ENCODE results near the gene PLXNA3. TPM values are rescaled to one million over a fixed set of nuclear protein-coding genes. Genes with fewer than 3 reads are reported as not detected.

Gene PLXNA3
- total and polyA plus RNA-seq, 12 donors = 9.7 to 35.3 (median 16.7) TPM

DNA sequence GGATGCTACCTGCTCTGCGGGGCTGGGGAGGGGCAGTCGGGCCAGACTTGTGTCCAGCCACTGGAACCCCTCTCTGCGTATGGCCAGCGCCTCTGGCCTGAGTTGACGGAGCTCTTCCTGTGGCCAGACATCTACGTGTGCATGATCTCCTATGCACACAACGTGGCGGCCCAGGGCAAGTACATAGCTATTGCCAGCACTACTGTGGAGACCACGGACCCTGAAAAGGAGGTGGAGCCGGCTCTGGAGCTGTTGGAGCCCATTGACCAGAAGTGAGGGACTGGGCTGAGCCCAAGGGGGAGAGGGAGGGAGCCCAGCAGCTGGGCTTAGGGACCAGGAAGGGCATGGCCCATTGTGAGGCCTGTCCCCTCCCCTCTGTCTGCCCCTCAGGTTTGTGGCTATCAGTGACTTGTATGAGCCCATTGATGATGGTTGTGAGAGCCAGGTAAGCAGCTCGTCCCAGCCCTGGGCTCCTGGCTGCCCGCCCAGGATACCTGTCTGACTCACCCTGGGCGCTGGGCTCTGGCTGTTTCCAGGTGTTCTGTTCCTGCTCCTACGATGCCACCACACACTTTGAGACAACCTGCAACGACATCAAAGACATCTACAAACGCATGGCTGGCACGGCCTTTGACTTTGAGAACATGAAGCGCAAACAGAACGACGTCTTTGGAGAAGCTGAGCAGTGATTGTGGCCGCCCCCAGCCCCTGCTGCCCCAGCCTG lies 15.9 kb upstream of the PLXNA3 start:
- no peaks in the 10 kb centered on the region for H3K27me3 ChIP-seq
- 82 to 88% methylated on average over 18 to 21 of the region's 21 CpGs for WGBS, 2 donors
- peaks cover 0 to 42% (median 5%) of the 10 kb centered on the region in 9 donors for H3K36me3 ChIP-seq
- ATAC-seq = no peak
- no peak for DNase-seq
- peaks cover 0 to 39% (median 24%) of the 10 kb centered on the region in 9 donors for H3K4me1 ChIP-seq
- TF ChIP-seq, protein P1, sequence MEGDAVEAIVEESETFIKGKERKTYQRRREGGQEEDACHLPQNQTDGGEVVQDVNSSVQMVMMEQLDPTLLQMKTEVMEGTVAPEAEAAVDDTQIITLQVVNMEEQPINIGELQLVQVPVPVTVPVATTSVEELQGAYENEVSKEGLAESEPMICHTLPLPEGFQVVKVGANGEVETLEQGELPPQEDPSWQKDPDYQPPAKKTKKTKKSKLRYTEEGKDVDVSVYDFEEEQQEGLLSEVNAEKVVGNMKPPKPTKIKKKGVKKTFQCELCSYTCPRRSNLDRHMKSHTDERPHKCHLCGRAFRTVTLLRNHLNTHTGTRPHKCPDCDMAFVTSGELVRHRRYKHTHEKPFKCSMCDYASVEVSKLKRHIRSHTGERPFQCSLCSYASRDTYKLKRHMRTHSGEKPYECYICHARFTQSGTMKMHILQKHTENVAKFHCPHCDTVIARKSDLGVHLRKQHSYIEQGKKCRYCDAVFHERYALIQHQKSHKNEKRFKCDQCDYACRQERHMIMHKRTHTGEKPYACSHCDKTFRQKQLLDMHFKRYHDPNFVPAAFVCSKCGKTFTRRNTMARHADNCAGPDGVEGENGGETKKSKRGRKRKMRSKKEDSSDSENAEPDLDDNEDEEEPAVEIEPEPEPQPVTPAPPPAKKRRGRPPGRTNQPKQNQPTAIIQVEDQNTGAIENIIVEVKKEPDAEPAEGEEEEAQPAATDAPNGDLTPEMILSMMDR (IDR thresholded peaks at IDR 0.05) = no peak
- H3K4me3 ChIP-seq = no peak overlapping the region
- intact Hi-C loops (cut with DNase I) = no loop called here
- no peaks in the 10 kb centered on the region for H3K9me3 ChIP-seq
- H3K27ac ChIP-seq = no peak overlapping the region

DNA sequence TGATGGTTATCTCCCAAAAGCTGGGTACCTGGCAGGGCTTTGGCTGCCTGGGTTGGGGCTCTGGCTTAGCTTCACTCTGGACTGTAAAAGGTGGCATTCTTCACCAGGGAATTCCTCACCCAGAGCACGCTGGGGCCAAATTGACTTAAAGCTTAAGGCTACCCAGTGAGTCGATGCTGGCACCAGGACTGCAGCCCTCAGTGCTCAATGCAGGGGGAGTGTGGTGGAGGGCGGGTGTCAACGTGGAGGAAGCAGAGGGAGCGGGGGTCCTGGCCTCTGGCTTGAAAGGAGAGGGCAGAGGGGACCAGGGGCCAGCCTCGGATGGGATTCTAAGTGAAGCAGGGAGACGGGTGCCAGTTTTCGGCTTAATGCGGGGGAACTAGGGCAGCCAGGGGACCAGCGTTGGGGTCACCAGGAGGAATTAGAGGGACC lies 14.6 kb upstream of the PLXNA3 start:
- ATAC-seq (peak in 7 of 8 donors; percentile 6 to 30 (median 21)), DNase-seq (no peak)
- H3K4me1 ChIP-seq = peaks cover 0 to 30% (median 18%) of the 10 kb centered on the region in 9 donors
- peaks cover 0 to 54% (median 6%) of the 10 kb centered on the region in 9 donors for H3K36me3 ChIP-seq
- intact Hi-C loops (cut with DNase I) = no loop called here
- TF ChIP-seq, protein P1 (IDR thresholded peaks at IDR 0.05) = no peak
- WGBS, 2 donors = 16% methylated on average over 10 of the region's 10 CpGs
- no peaks in the 10 kb centered on the region for H3K27me3 ChIP-seq
- H3K9me3 ChIP-seq = no peaks in the 10 kb centered on the region
- peak overlapping the region; percentile 6 to 72 (median 65) for H3K4me3 ChIP-seq
- peak overlapping the region; percentile 29 to 86 (median 80) for H3K27ac ChIP-seq

DNA sequence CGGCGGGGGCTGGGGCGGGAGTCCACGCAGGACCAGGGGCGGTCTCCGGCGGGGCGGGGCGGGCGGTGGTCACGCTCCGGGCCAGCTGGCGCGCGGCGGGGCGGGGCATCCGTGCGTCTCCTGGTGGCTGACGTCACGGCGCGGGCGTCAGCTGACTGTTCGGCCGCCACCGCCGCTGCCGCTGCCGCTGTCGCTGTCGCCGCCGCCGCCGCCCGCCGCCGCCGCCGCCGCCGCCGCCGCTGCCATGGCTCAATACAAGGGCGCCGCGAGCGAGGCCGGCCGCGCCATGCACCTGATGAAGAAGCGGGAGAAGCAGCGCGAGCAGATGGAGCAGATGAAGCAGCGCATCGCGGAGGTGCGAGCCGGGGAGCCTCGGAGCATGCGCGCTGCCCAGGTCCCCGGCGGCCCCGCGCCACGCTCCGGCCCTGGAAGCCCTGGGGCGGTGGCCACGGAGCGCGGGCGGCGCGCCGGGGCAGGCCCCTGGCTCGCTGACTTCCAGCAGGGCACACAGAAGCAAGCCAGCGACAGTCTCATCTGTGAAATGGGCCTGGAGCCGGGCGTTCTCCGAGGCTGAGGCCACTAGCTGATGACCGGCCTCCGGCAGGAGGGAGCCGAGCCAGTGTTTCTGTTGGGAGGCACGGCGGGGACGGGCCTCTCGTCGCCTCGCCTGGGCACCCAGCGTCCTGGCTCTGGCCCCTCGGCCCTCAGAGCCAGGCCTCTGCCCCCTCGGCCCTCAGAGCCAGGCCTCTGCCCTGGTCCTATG lies 13.9 kb upstream of the PLXNA3 start, which contains the start of gene FAM50A:
TSS of gene FAM50A (plus strand) at position 150 of the 763 bp plus-strand sequence. CDS start at position 245, 95 bp downstream.
- peaks cover 0 to 23% (median 11%) of the 10 kb centered on the region in 9 donors for H3K4me1 ChIP-seq
- ATAC-seq = peak; percentile 72 to 93 (median 90)
- intact Hi-C loops (cut with DNase I) = no loop called here
- TF ChIP-seq, protein P1 (IDR thresholded peaks at IDR 0.05) = peak in 1 of 9 donors; percentile 9
- peak within 1 kb of the TSS; percentile 61 to 86 (median 80) for H3K27ac ChIP-seq
- peaks cover 0 to 61% (median 12%) of the 10 kb centered on the region in 9 donors for H3K36me3 ChIP-seq
- DNase-seq = peak; percentile 79 to 85
- no peaks in the 10 kb centered on the region for H3K9me3 ChIP-seq
- peak within 1 kb of the TSS; percentile 44 to 72 (median 65) for H3K4me3 ChIP-seq
- WGBS, 2 donors = 0% methylated on average over 23 to 83 of the region's 94 CpGs
- no peaks in the 10 kb centered on the region for H3K27me3 ChIP-seq

DNA sequence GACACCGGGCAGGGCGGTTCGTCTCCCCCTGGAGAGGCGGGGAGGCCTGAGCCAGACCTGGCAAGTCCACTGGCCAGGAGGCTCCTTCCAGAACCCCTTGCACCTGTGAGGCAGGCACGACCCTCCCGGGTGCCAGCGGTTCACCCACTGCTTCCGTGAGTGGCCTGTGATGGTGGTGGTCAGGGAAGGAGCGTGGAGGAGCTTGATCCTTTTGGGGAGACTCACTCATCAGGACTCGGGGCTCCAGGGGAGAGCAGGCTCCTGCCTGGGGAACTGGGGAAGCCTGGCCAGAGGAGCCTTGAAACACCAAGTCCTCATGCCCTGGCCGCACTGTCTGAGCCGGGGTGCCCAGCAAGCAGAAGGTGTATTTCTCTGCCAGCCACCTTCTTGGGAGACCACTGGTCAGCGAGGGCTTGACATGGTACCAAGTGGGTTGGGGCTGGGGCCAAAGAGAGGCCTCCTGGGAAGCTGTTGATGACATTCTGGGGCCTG lies 13.3 kb upstream of the PLXNA3 start:
- DNase-seq (no peak), ATAC-seq (peak in 1 of 8 donors; percentile 21)
- Histone ChIP-seq H3K4me1 (peaks cover 0 to 21% (median 11%) of the 10 kb centered on the region in 9 donors), H3K36me3 (peaks cover 0 to 61% (median 12%) of the 10 kb centered on the region in 9 donors), H3K27ac (peak overlapping the region in 8 of 10 donors; percentile 75 to 86 (median 81)), H3K4me3 (peak overlapping the region; percentile 44 to 72 (median 65)), H3K9me3 (no peaks in the 10 kb centered on the region), H3K27me3 (no peaks in the 10 kb centered on the region)
- TF ChIP-seq, protein P1 (IDR thresholded peaks at IDR 0.05) = no peak
- intact Hi-C loops (cut with DNase I) = no loop called here
- WGBS, 2 donors = 46 to 54% methylated on average over 12 to 13 of the region's 13 CpGs

Data from heart right ventricle (tissue), 16 donors.